Epithelial cell of proximal tubule (primary cell): Measurements from ENCODE around the gene GNAO1. TPM values are rescaled to one million over a fixed set of nuclear protein-coding genes. Genes with fewer than 3 reads are reported as not detected.

Source experiments
- DNase-seq: peaks from one replicate; pipeline ENCODE4 v3.0.0-alpha.2; 2011; ENCODE audit warnings: low read depth
- H3K4me3 ChIP-seq: 2 replicates; pipeline ENCODE4 v1.5.1; 2011; ENCODE audit warnings: low read depth, mild to moderate bottlenecking, low read length
- CTCF ChIP-seq: conservative IDR thresholded peaks from 2 replicates; pipeline ENCODE4 v1.5.1; 2012; ENCODE audit warnings: low read depth, mild to moderate bottlenecking, low read length
- total RNA-seq: library from RNA; depleted of rRNA; stranded (reverse); fragments of >200 nt; gene quantifications from 2 replicates; pipeline ENCODE4 v1.2.3, GENCODE V29; 2015

GNAO1 gene
- total RNA-seq, 1 donor from 2014 or later: 1.1 TPM

GRCh38 chr16:56198006-56198754 lies 6.9 kb downstream of the GNAO1 start:
- DNase-seq: no peak
- TF ChIP-seq CTCF: no peak
- H3K4me3 ChIP-seq: no peak overlapping the region

- no peak for DNase-seq
- TF ChIP-seq CTCF: no peak
- no peak overlapping the region for H3K4me3 ChIP-seq
These were observed 7.4 kb downstream of the GNAO1 start for GRCh38 chr16:56198755-56199114.

DNA sequence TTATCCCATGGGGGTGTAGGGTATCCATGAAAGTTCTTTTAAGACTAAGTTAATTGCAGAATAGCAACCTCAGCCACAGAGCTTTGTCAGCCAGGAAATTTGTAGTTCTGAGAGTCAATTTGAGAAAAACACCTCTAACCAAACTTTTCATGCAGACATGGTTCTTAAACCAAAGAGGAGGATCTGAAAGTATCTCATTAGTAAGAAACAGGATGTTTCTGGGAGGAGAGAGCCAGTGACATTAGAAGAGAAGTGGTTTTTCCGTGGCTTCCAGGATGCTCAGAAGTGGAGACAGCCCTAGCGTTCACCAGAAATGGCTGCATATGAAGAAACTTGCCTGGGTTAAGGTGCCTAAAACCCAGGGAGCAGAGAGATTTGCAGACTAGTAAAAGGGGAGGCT lies 7.9 kb downstream of the GNAO1 start:
- no peak for DNase-seq
- H3K4me3 ChIP-seq: no peak overlapping the region
- no peak for TF ChIP-seq CTCF

GRCh38 chr16:56201030-56201429 lies 9.7 kb downstream of the GNAO1 start:
- TF ChIP-seq CTCF: no peak
- DNase-seq: no peak
- H3K4me3 ChIP-seq: no peak overlapping the region

DNA sequence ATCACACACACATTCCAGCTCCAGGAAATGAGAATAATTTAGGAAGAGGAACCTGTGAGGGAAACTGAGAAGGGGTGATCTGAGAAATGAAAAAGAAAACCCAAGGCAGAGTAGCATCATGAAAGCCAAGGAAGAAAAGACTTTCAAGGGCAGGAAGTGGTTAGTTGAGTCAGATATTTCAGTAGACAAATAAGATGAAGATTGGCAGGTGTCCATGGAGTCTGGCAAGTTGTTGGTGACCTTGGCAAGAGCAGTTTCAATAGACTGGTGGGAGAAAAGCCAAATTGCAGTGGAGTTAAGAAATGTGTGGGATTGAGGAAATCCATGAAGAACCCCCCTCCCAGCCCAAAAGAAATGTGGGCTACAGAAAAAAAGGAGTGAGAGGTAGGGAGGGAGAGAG lies 10.7 kb downstream of the GNAO1 start:
- no peak overlapping the region for H3K4me3 ChIP-seq
- no peak for DNase-seq
- TF ChIP-seq CTCF: no peak

GRCh38 chr16:56203052-56203451 lies 11.8 kb downstream of the GNAO1 start:
- no peak for DNase-seq
- no peak overlapping the region for H3K4me3 ChIP-seq
- peak; percentile 45 for TF ChIP-seq CTCF

DNA sequence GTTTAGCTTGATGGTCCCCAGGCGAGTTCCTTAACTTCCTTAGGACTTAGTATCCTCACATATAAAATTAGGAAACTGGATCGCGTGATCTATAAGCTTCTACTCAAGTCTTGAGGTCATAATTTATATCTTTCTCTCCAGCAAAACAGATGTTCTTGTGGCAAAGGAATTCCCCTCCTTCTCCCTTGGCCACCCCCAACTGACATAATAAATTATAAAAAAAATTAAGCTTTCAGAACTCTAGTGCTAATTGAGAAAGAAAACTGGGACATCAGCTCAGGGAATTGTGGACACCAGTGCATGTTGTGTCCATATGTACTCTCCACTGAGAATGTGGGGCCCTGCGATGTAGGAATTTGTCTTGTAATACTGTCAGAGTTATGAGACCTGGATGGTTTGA lies 13.5 kb downstream of the GNAO1 start:
- no peak for TF ChIP-seq CTCF
- DNase-seq: no peak
- no peak overlapping the region for H3K4me3 ChIP-seq
